SK-N-MC (cell line): ENCODE measurements around the gene SEC24C.

ENCODE experiments used
- EZH2 ChIP-seq: fragments of 200-600 bp; sonication (generic); IDR thresholded peaks from one replicate; pipeline ENCODE4 v1.6.1; 2017; ENCODE audit warnings: antibody characterized with exemption
- POLR2AphosphoS5 ChIP-seq: IDR thresholded peaks from 2 replicates; pipeline ENCODE4 v1.6.1; 2012; ENCODE audit warnings: mild to moderate bottlenecking, low read depth, low read length, borderline replicate concordance

- no peak for TF ChIP-seq POLR2AphosphoS5
- no peak for TF ChIP-seq EZH2
Measured at GRCh38 chr10:73785721-73786511, 41.7 kb downstream of the SEC24C start.
